Muscle layer of duodenum (tissue), 2 donors: ENCODE data around the gene RNU1-3.
"Not testable (repeated sequence)": the region's sequence is repeated elsewhere in the genome, so short reads cannot be mapped to it uniquely, and the experiment has no call there.

ENCODE experiments used
- H3K27ac ChIP-seq: one replicate; pipeline ENCODE4 v1.7.0; 2013; ENCODE audit warnings: mild to moderate bottlenecking, low read length
- H3K27me3 ChIP-seq: one replicate; pipeline ENCODE4 v1.7.0; 2013; ENCODE audit warnings: low read depth, mild to moderate bottlenecking, control low read depth, low read length
- H3K36me3 ChIP-seq, 2 donors: one replicate each; pipeline ENCODE4 v1.7.0; 2013; ENCODE audit warnings: low read length in 2 of 2, control low read depth in 1 of 2, mild to moderate bottlenecking in 1 of 2; ENCODE audit not compliant: insufficient read depth in 2 of 2, control insufficient read depth in 1 of 2
- H3K4me1 ChIP-seq, 2 donors: one replicate each; pipeline ENCODE4 v1.7.0; 2013; ENCODE audit warnings: low read length in 2 of 2, mild to moderate bottlenecking in 2 of 2, control low read depth in 1 of 2, moderate library complexity in 1 of 2; ENCODE audit not compliant: insufficient read depth in 2 of 2, control insufficient read depth in 1 of 2
- H3K4me3 ChIP-seq, 2 donors: one replicate each; pipeline ENCODE4 v1.7.0; 2013; ENCODE audit warnings: low read length in 2 of 2, low read depth in 1 of 2, mild to moderate bottlenecking in 1 of 2
- H3K9me3 ChIP-seq, 2 donors: one replicate each; pipeline ENCODE4 v1.7.0; 2013; ENCODE audit warnings: low read length in 2 of 2, control low read depth in 1 of 2, mild to moderate bottlenecking in 1 of 2; ENCODE audit not compliant: control insufficient read depth in 1 of 2
- donor health status: healthy.

Gene RNU1-3

GRCh38 chr1:16692717-16693448 is 26.1 kb upstream of the RNU1-3 start:
- H3K36me3 ChIP-seq, H3K4me1 ChIP-seq, H3K27ac ChIP-seq, H3K9me3 ChIP-seq, H3K27me3 ChIP-seq, H3K4me3 ChIP-seq: not testable (repeated sequence)

- H3K36me3 ChIP-seq, H3K4me3 ChIP-seq, H3K4me1 ChIP-seq, H3K9me3 ChIP-seq, H3K27me3 ChIP-seq, H3K27ac ChIP-seq: not testable (repeated sequence)
Observed at GRCh38 chr1:16692283-16692682, 25.5 kb upstream of the RNU1-3 start.

- not testable (repeated sequence) for H3K4me3 ChIP-seq, H3K36me3 ChIP-seq, H3K9me3 ChIP-seq, H3K27me3 ChIP-seq, H3K4me1 ChIP-seq, H3K27ac ChIP-seq
Observed at GRCh38 chr1:16690971-16691682, 24.4 kb upstream of the RNU1-3 start.

DNA sequence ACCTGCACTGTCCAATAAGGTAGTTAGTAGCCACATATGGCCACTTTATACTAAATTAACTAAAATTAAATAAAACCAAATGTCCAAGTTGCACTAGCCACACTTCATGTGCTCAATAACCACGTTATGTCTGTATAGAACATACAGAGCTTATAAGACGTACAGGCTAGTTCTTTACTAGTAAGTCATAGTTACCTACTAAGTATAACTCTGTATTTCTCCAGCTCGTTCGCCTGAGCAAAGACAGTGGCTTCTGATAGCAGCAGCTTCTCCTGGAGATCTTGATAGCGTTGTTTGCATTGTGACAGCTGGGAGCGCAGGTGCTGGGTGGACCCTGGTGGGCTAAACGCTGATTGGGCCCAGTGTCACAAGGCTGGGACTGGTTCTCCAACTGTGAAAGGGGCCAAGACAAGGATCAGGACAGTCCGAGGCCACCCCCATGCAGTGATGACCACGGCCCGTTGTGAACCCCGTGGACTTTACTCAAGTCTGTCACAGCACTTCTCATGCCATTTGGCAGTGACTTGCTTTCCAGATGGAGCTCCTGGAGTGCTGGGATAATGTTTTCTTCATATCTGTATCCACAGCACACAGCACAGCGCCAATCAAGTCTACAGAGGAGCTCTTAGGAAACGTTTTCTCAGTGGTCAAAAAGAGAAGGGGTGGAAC is 20.5 kb upstream of the RNU1-3 start:
- not testable (repeated sequence) for H3K27ac ChIP-seq, H3K36me3 ChIP-seq, H3K4me3 ChIP-seq, H3K9me3 ChIP-seq, H3K4me1 ChIP-seq, H3K27me3 ChIP-seq

GRCh38 chr1:16685445-16686371 is 19.0 kb upstream of the RNU1-3 start:
- not testable (repeated sequence) for H3K27ac ChIP-seq, H3K27me3 ChIP-seq, H3K4me1 ChIP-seq, H3K9me3 ChIP-seq, H3K4me3 ChIP-seq, H3K36me3 ChIP-seq

DNA sequence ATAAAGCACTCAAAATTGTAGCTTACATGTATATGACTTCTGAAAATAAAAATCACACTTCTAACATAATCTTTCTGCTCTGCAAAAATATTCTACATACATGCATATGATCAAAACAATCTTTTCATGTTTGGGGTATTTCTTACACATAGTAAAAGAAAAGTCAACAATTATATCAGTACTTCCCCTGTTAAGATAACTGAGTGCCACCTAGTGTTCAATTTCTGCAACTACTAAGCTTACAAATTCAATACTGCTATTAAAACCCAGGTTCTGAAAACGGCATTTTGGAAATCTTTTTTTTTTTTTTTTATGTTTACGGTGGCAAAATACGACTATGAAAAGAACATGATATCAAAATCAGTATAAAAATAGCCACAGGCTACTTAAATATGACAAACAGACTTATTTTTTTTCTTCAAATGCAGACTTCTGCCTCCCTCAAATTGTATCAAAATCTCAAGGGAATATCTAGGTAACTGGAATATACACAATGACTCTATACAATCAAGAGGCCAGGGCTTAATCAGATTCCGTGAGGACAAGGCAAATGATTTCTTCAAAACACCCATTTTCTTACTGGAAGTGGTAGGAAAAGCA is 18.1 kb upstream of the RNU1-3 start:
- not testable (repeated sequence) for H3K4me3 ChIP-seq, H3K4me1 ChIP-seq, H3K27me3 ChIP-seq, H3K36me3 ChIP-seq, H3K27ac ChIP-seq, H3K9me3 ChIP-seq

DNA sequence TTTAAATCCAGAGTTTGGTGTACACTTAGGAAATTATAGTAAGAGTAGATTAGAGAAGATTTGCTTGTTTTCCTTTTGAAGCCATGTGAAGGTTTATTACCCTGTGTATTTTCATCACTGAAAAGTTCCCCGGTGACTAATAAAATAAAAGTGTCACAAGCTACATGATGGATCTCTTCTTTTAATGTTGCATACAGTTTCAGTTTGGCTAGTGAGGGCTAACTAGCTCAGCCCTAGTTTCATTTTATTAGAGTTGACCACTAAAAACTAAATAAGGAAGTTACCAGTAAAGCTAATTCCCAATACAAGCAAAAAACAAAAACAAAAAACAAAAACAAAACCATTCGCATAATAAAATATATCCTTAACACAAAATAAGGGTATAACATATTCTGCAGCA is 17.4 kb upstream of the RNU1-3 start:
- not testable (repeated sequence) for H3K4me1 ChIP-seq, H3K27ac ChIP-seq, H3K4me3 ChIP-seq, H3K36me3 ChIP-seq, H3K27me3 ChIP-seq, H3K9me3 ChIP-seq

GRCh38 chr1:16682803-16683202 is 16.1 kb upstream of the RNU1-3 start:
- H3K27ac ChIP-seq, H3K27me3 ChIP-seq, H3K4me1 ChIP-seq, H3K9me3 ChIP-seq, H3K36me3 ChIP-seq, H3K4me3 ChIP-seq: not testable (repeated sequence)

DNA sequence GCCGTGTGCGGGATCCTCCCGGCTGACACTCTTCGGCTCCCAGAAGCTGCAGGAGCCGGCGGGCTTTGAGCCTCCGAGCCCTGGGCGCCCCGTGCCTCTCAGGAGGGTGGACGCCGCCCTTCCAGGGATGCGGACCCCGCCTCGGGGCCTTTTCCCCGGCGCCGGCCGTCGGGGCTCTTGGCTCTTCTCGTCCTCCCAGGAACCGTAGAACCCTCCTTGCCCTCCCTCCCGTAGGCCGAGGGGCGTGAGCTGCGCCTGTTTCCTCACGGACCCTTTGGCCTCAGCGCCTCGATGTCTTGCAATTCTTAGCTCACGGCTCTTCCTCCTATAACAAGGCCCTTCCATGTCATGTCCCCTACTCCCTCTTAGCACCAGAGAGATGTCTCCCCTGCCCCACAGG is 13.6 kb upstream of the RNU1-3 start:
- not testable (repeated sequence) for H3K4me3 ChIP-seq, H3K9me3 ChIP-seq, H3K27ac ChIP-seq, H3K27me3 ChIP-seq, H3K4me1 ChIP-seq, H3K36me3 ChIP-seq

- H3K27me3 ChIP-seq = no peaks in the 10 kb centered on the region
- no peaks in the 10 kb centered on the region for H3K36me3 ChIP-seq
- H3K4me1 ChIP-seq = no peaks in the 10 kb centered on the region
- no peaks in the 10 kb centered on the region for H3K9me3 ChIP-seq
- no peak overlapping the region for H3K4me3 ChIP-seq
- H3K27ac ChIP-seq = no peak overlapping the region
Observed at GRCh38 chr1:16677552-16678431, 11.0 kb upstream of the RNU1-3 start.
